ENCODE measurements around the gene GCH1. TPM values are rescaled to one million over a fixed set of nuclear protein-coding genes. Genes with fewer than 3 reads are reported as not detected.
"Not testable (repeated sequence)": the region's sequence is repeated elsewhere in the genome, so short reads cannot be mapped to it uniquely, and the experiment has no call there.

The GCH1 gene
- total and polyA plus RNA-seq, 4 donors = 1.3 to 10.4 (median 6.7) TPM

DNA sequence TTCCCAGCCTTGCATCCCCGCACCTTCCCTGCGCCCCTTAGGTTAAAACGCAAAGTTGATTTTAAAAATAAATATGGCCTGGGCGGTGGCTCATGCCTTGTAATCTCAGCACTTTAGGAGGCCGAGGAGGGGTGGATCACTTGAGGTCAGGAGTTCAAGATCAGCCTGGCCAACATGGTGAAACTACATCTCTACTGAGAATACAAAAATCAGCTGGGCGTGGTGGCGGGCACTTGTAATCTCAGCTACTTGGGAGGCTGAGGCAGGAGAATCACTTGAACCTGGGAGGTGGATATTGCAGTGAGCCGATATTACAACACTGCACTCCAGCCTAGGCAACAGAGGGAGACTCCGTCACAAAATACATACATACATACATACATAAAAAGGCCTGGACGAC, 96.0 kb downstream of the GCH1 start:
- 86 to 90% methylated on average over 10 of the region's 10 CpGs for WGBS, 2 donors
- H3K4me3 ChIP-seq (ENCODE audit: low read length in 2 of 2) = no peak overlapping the region
- ATAC-seq (ENCODE audit: low FRiP score) = no peak

DNA sequence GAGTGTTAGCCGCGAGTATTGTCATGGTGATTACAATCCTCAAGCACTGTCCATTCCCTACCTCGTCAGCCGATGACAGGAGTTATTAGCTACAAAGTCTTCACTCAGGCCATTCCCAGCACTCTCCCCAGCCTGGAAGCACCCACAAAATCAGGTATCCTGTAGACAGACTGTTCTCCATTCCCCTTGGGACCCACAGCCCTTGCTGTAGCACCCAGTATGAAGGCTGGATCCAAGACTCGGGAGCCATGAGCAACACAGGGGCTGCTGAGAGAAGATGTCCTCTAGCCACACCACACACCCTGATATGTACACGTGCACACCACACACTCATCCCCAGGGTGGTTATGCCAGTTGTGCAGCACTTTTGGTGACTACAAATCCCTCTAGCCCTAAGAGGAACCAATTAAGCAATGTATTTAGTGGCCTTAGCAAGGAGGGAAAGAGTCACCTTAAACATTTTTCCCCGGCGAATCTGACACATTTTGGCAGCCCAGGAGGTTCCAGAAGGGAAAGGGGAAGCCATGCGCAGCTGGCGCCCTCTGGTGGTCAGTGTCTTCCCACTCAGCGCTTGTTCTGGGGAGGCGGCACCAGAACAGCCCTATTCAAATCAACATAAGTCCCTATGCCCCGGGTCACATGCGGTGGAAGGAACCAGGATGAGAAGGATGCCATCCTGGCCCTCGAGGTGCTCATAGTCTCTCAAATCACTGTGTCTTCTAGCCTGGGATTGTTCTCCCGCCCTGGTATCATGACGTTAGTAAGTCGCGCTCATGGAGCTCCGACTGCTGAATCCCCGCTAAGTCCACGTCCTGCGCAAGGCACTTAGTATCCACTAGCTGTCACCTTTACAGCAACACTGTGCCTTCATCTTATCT, 96.9 kb downstream of the GCH1 start:
- ATAC-seq (ENCODE audit: low FRiP score) (peak; percentile 88), DNase-seq (peak; percentile 91 to 96)
- 29 to 30% methylated on average over 23 of the region's 23 CpGs for WGBS, 2 donors
- Histone ChIP-seq H3K4me1 (ENCODE audit: control insufficient read depth in 1 of 2, insufficient read depth in 2 of 2, low read length in 2 of 2) (no peaks in the 10 kb centered on the region), H3K9me3 (ENCODE audit: control insufficient read depth, low read length) (no peaks in the 10 kb centered on the region), H3K4me3 (ENCODE audit: low read length in 2 of 2) (no peak overlapping the region), H3K27ac (ENCODE audit: low read depth in 1 of 2, low read length in 2 of 2) (no peak overlapping the region), H3K27me3 (ENCODE audit: control insufficient read depth in 1 of 2, insufficient read depth in 2 of 2, low read length in 1 of 2) (no peaks in the 10 kb centered on the region), H3K36me3 (ENCODE audit: control insufficient read depth in 1 of 2, insufficient read depth in 2 of 2, low read length in 1 of 2) (no peaks in the 10 kb centered on the region)
- intact Hi-C loops (cut with DNase I) = loop anchor here (2.0 kb wide), 2 partner anchors 241 to 243 kb away; no protein-coding TSS in a partner anchor

More for the DNA sequence above, 96.0 kb downstream of the GCH1 start:
- no peaks in the 10 kb centered on the region for H3K36me3 ChIP-seq (ENCODE audit: control insufficient read depth in 1 of 2, insufficient read depth in 2 of 2, low read length in 1 of 2)
- intact Hi-C loops (cut with DNase I) = loop anchor here (2.0 kb wide), 2 partner anchors 242 to 244 kb away; no protein-coding TSS in a partner anchor
- no peak overlapping the region for H3K27ac ChIP-seq (ENCODE audit: low read depth in 1 of 2, low read length in 2 of 2)
- no peaks in the 10 kb centered on the region for H3K4me1 ChIP-seq (ENCODE audit: control insufficient read depth in 1 of 2, insufficient read depth in 2 of 2, low read length in 2 of 2)
- DNase-seq = no peak
- H3K9me3 ChIP-seq (ENCODE audit: control insufficient read depth, low read length) = no peaks in the 10 kb centered on the region
- no peaks in the 10 kb centered on the region for H3K27me3 ChIP-seq (ENCODE audit: control insufficient read depth in 1 of 2, insufficient read depth in 2 of 2, low read length in 1 of 2)

DNA sequence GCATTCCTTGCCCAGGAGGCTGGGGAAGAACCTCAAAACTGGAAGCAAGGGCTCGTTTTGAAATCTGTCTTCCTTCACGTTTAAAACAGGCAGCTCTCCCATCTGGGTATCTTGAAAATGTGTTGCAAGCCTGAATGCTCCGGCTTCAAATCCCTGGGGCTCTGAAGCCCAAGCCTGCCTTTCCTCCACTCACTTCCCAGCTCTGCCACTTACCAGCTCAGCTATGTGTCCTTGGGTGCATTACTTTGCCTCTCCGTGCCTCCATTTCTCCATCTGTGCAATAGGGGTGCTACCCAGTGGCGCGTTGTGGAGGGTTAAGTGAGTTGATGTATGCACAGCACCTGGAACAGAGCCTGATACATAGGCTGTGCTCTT, 97.6 kb downstream of the GCH1 start:
- Histone ChIP-seq H3K9me3 (ENCODE audit: control insufficient read depth, low read length) (no peaks in the 10 kb centered on the region), H3K27ac (ENCODE audit: low read depth in 1 of 2, low read length in 2 of 2) (no peak overlapping the region), H3K27me3 (ENCODE audit: control insufficient read depth in 1 of 2, insufficient read depth in 2 of 2, low read length in 1 of 2) (no peaks in the 10 kb centered on the region), H3K4me1 (ENCODE audit: control insufficient read depth in 1 of 2, insufficient read depth in 2 of 2, low read length in 2 of 2) (no peaks in the 10 kb centered on the region), H3K4me3 (ENCODE audit: low read length in 2 of 2) (no peak overlapping the region), H3K36me3 (ENCODE audit: control insufficient read depth in 1 of 2, insufficient read depth in 2 of 2, low read length in 1 of 2) (no peaks in the 10 kb centered on the region)
- intact Hi-C loops (cut with DNase I) = no loop called here
- 54 to 63% methylated on average over 6 of the region's 6 CpGs for WGBS, 2 donors
- ATAC-seq (ENCODE audit: low FRiP score) (no peak), DNase-seq (no peak)

- no peaks in the 10 kb centered on the region for H3K27me3 ChIP-seq (ENCODE audit: control insufficient read depth in 1 of 2, insufficient read depth in 2 of 2, low read length in 1 of 2)
- no peak overlapping the region for H3K4me3 ChIP-seq (ENCODE audit: low read length in 2 of 2)
- ATAC-seq (ENCODE audit: low FRiP score) (no peak), DNase-seq (no peak)
- intact Hi-C loops (cut with DNase I) = no loop called here
- no peaks in the 10 kb centered on the region for H3K9me3 ChIP-seq (ENCODE audit: control insufficient read depth, low read length)
- H3K4me1 ChIP-seq (ENCODE audit: control insufficient read depth in 1 of 2, insufficient read depth in 2 of 2, low read length in 2 of 2) = no peaks in the 10 kb centered on the region
- H3K27ac ChIP-seq (ENCODE audit: low read depth in 1 of 2, low read length in 2 of 2) = no peak overlapping the region
- H3K36me3 ChIP-seq (ENCODE audit: control insufficient read depth in 1 of 2, insufficient read depth in 2 of 2, low read length in 1 of 2) = no peaks in the 10 kb centered on the region
- 86 to 88% methylated on average over 16 of the region's 16 CpGs for WGBS, 2 donors
Observed at GRCh38 chr14:54804538-54805041, 98.0 kb downstream of the GCH1 start.

DNA sequence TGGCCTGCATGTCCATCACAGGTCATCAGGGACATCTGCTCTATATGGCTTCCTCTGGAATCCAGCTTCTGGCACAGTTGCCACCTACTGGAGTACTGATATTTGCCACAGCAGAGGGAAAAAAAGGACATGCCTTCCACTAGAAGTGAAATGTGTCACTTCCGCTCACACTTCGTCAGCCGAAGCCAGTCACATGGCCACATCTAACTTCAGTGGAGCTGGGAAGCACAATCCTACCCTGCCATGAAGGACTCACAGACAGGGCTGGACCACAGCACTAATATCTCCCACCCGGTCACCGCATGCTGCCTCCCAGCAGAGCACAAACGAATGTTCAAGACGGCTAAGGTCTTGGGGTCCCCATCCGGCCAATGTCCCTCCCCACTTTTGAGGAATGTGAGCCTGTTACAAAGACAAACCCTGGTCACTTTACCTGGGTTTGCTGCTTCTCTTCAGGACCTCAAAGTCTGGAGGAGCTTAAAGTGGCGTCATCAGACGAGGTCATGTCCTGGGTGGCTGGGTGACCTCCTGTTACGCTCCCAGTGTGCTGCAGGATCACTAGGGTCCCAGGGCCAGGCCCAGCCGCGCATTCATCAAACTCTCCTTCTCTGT, 98.6 kb downstream of the GCH1 start:
- no peak overlapping the region for H3K4me3 ChIP-seq (ENCODE audit: low read length in 2 of 2)
- no peaks in the 10 kb centered on the region for H3K9me3 ChIP-seq (ENCODE audit: control insufficient read depth, low read length)
- ATAC-seq (ENCODE audit: low FRiP score) (no peak), DNase-seq (no peak)
- H3K27ac ChIP-seq (ENCODE audit: low read depth in 1 of 2, low read length in 2 of 2) = no peak overlapping the region
- no peaks in the 10 kb centered on the region for H3K4me1 ChIP-seq (ENCODE audit: control insufficient read depth in 1 of 2, insufficient read depth in 2 of 2, low read length in 2 of 2)
- H3K36me3 ChIP-seq (ENCODE audit: control insufficient read depth in 1 of 2, insufficient read depth in 2 of 2, low read length in 1 of 2) = no peaks in the 10 kb centered on the region
- whole genome bisulfite sequencing, 2 donors = 91 to 93% methylated on average over 13 of the region's 13 CpGs
- intact Hi-C loops (cut with DNase I) = no loop called here
- no peaks in the 10 kb centered on the region for H3K27me3 ChIP-seq (ENCODE audit: control insufficient read depth in 1 of 2, insufficient read depth in 2 of 2, low read length in 1 of 2)

DNA sequence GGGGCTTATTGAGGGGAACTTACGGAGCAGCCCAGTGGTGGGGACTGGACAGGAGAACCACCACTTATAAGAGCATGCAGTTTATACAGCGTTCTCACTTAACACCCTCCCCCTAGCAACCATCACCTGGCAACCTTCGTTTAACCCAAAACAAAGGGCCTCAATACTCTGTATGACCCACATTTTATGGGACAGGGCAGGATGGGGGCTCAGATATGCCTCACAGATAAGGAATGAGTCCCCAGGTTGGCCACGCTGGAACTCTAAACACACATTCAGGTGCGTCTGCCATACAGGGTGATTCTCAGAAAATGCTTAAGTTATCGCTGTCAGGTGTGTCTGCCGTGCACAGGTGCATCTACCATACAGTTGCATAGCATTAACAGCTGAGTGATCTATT, 99.2 kb downstream of the GCH1 start:
- intact Hi-C loops (cut with DNase I) = no loop called here
- Histone ChIP-seq H3K9me3 (ENCODE audit: control insufficient read depth, low read length) (no peaks in the 10 kb centered on the region), H3K36me3 (ENCODE audit: control insufficient read depth in 1 of 2, insufficient read depth in 2 of 2, low read length in 1 of 2) (no peaks in the 10 kb centered on the region), H3K27ac (ENCODE audit: low read depth in 1 of 2, low read length in 2 of 2) (no peak overlapping the region), H3K4me3 (ENCODE audit: low read length in 2 of 2) (no peak overlapping the region), H3K4me1 (ENCODE audit: control insufficient read depth in 1 of 2, insufficient read depth in 2 of 2, low read length in 2 of 2) (no peaks in the 10 kb centered on the region), H3K27me3 (ENCODE audit: control insufficient read depth in 1 of 2, insufficient read depth in 2 of 2, low read length in 1 of 2) (no peaks in the 10 kb centered on the region)
- WGBS, 2 donors = 87% methylated on average over 7 of the region's 7 CpGs
- ATAC-seq (ENCODE audit: low FRiP score) (no peak), DNase-seq (no peak)

- intact Hi-C loops (cut with DNase I); H3K4me3 ChIP-seq (ENCODE audit: low read length in 2 of 2); H3K9me3 ChIP-seq (ENCODE audit: control insufficient read depth, low read length); H3K36me3 ChIP-seq (ENCODE audit: control insufficient read depth in 1 of 2, insufficient read depth in 2 of 2, low read length in 1 of 2); ATAC-seq (ENCODE audit: low FRiP score); H3K4me1 ChIP-seq (ENCODE audit: control insufficient read depth in 1 of 2, insufficient read depth in 2 of 2, low read length in 2 of 2); H3K27ac ChIP-seq (ENCODE audit: low read depth in 1 of 2, low read length in 2 of 2); H3K27me3 ChIP-seq (ENCODE audit: control insufficient read depth in 1 of 2, insufficient read depth in 2 of 2, low read length in 1 of 2); DNase-seq: not testable (repeated sequence)
- 93 to 98% methylated on average over 2 of the region's 2 CpGs for WGBS, 2 donors
Observed at GRCh38 chr14:54801482-54801881, 101.1 kb downstream of the GCH1 start.

GRCh38 chr14:54798465-54799124, 104.0 kb downstream of the GCH1 start:
- intact Hi-C loops (cut with DNase I) = no loop called here
- peaks cover 1% of the 10 kb centered on the region for H3K9me3 ChIP-seq (ENCODE audit: control insufficient read depth, low read length)
- no peak for ATAC-seq (ENCODE audit: low FRiP score)
- no peaks in the 10 kb centered on the region for H3K27me3 ChIP-seq (ENCODE audit: control insufficient read depth in 1 of 2, insufficient read depth in 2 of 2, low read length in 1 of 2)
- WGBS, 2 donors = 81 to 84% methylated on average over 9 of the region's 9 CpGs
- no peaks in the 10 kb centered on the region for H3K4me1 ChIP-seq (ENCODE audit: control insufficient read depth in 1 of 2, insufficient read depth in 2 of 2, low read length in 2 of 2)
- H3K27ac ChIP-seq (ENCODE audit: low read depth in 1 of 2, low read length in 2 of 2) = no peak overlapping the region
- H3K4me3 ChIP-seq (ENCODE audit: low read length in 2 of 2) = no peak overlapping the region
- H3K36me3 ChIP-seq (ENCODE audit: control insufficient read depth in 1 of 2, insufficient read depth in 2 of 2, low read length in 1 of 2) = no peaks in the 10 kb centered on the region
- no peak for DNase-seq
